Activated CD8-positive, alpha-beta T cell treated with anti-CD3 and anti-CD28 coated beads, Interleukin-2, amount 10 ng/mL, durations not matched to agents 7 days and 5 days (primary cell): ENCODE measurements around the gene SPATC1L. TPM values are rescaled to one million over a fixed set of nuclear protein-coding genes. Genes with fewer than 3 reads are reported as not detected.
"Not testable (repeated sequence)": the region's sequence is repeated elsewhere in the genome, so short reads cannot be mapped to it uniquely, and the experiment has no call there.

Experiments
- ATAC-seq: fragments of 150-1000 bp; cut with Tn5 transposase; one replicate; pipeline ENCODE4 v1.10.0; 2021; ENCODE audit warnings: moderate library complexity
- CTCF ChIA-PET: fragments of 350-600 bp; sonication (Branson Sonifier 250); formaldehyde crosslinking; loops from one replicate; lab custom pipeline; 2021; ENCODE audit warnings: antibody characterized with exemption; lab: Charles Lee
- POLR2A ChIA-PET: fragments of 350-600 bp; sonication (Branson Sonifier 250); formaldehyde crosslinking; loops from one replicate; lab custom pipeline; 2021; ENCODE audit warnings: antibody characterized with exemption; lab: Charles Lee
- DNase-seq: peaks from one replicate; pipeline ENCODE4 v3.0.0-alpha.2; 2020
- H3K27ac Mint-ChIP-seq: one replicate; pipeline ENCODE4 v1.8.0; 2021; ENCODE audit warnings: mild to moderate bottlenecking, mixed read lengths
- H3K27me3 Mint-ChIP-seq: one replicate; pipeline ENCODE4 v1.8.0; 2021; ENCODE audit warnings: low read depth, mixed read lengths
- H3K36me3 Mint-ChIP-seq: one replicate; pipeline ENCODE4 v1.8.0; 2021; ENCODE audit warnings: low read depth, mixed read lengths
- H3K4me1 Mint-ChIP-seq: one replicate; pipeline ENCODE4 v1.8.0; 2021; ENCODE audit warnings: low read depth, mixed read lengths
- H3K4me3 Mint-ChIP-seq: one replicate; pipeline ENCODE4 v1.8.0; 2021; ENCODE audit warnings: mild to moderate bottlenecking, mixed read lengths
- H3K9me3 Mint-ChIP-seq: one replicate; pipeline ENCODE4 v1.8.0; 2022; ENCODE audit warnings: mixed read lengths; ENCODE audit not compliant: insufficient read depth
- total RNA-seq, 2 experiments: library from RNA; stranded (reverse); gene quantifications; one replicate each; pipeline ENCODE4 v1.2.3, GENCODE V29; 2021

SPATC1L gene
- total RNA-seq, 2 experiments from 2014 or later: 14.4 to 17.5 TPM

- ChIA-PET CTCF (no interaction called here), POLR2A (no interaction called here)
- Mint-ChIP-seq H3K36me3 (no peaks in the 10 kb centered on the region), H3K4me1 (peaks cover 21% of the 10 kb centered on the region), H3K9me3 (no peaks in the 10 kb centered on the region), H3K27ac (no peak overlapping the region), H3K4me3 (no peak overlapping the region), H3K27me3 (no peaks in the 10 kb centered on the region)
- DNase-seq (no peak), ATAC-seq (no peak)
Measured at GRCh38 chr21:46145840-46146691, 38.2 kb downstream of the SPATC1L start.

DNA sequence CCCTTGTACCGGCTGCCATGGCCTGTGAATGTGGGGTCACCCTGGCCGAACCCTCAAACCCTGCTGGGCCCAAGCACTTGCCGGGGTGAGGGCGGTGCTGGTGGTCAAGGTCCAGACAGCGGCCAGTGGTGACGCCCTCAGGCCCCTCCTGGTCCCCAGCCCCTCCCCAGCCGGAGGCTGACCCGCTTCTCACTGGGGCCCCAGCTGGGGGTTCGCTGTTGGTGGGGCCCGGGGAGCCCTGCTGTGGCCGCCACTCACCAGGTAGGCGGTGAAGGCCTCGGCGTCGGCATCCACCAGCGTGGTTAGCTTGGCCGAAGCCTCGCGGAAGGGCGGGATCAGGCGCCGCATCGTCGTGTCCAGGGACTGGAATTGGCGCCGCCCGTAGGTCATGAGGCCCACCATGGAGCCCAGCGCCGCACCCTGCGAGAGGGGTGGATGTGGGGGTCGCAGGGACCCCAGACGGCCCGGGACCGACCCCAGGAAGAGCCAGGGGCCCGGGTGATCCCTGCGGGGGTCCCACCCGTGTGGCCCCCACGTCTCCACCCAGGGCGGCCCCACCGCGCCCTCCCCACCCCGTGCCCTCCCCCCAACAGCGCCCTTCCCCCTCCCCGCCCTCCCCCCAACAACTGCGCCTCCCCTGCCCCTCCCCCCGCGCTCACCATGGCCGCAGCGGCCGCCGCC, 39.0 kb downstream of the SPATC1L start:
- DNase-seq (no peak), ATAC-seq (no peak)
- Mint-ChIP-seq H3K27me3 (no peaks in the 10 kb centered on the region), H3K9me3 (no peaks in the 10 kb centered on the region), H3K36me3 (no peaks in the 10 kb centered on the region), H3K4me1 (peaks cover 21% of the 10 kb centered on the region), H3K4me3 (no peak overlapping the region), H3K27ac (no peak overlapping the region)
- POLR2A ChIA-PET: interaction anchor here (0.6 kb wide), 1 partner anchor 187 kb away, joined by 3 read pairs; no protein-coding TSS in a partner anchor
- CTCF ChIA-PET: interaction anchor here (1.0 kb wide), 1 partner anchor 8 kb away, joined by 3 read pairs; no protein-coding TSS in a partner anchor

- Mint-ChIP-seq H3K27ac (peak overlapping the region; percentile 65), H3K4me3 (no peak overlapping the region), H3K4me1 (peaks cover 21% of the 10 kb centered on the region), H3K9me3 (no peaks in the 10 kb centered on the region), H3K36me3 (no peaks in the 10 kb centered on the region), H3K27me3 (no peaks in the 10 kb centered on the region)
- DNase-seq (no peak), ATAC-seq (no peak)
- ChIA-PET POLR2A (interaction anchor here (0.6 to 1.4 kb wide), 2 partner anchors 173 to 186 kb away, joined by 3 to 4 read pairs; no protein-coding TSS in a partner anchor), CTCF (interaction anchor here (0.8 to 2.6 kb wide), 19 partner anchors 8 to 356 kb away, joined by 3 to 49 read pairs (median 4); partner anchors contain the start of genes MCM3AP and YBEY)
Measured at GRCh38 chr21:46144464-46145070, 39.7 kb downstream of the SPATC1L start.

GRCh38 chr21:46142582-46143473, 41.4 kb downstream of the SPATC1L start:
- H3K27ac Mint-ChIP-seq: peak overlapping the region; percentile 25

GRCh38 chr21:46141767-46142581, 42.3 kb downstream of the SPATC1L start:
- DNase-seq (no peak), ATAC-seq (no peak)
- Mint-ChIP-seq H3K36me3 (no peaks in the 10 kb centered on the region), H3K27ac (no peak overlapping the region), H3K27me3 (no peaks in the 10 kb centered on the region), H3K9me3 (no peaks in the 10 kb centered on the region), H3K4me1 (peaks cover 21% of the 10 kb centered on the region), H3K4me3 (no peak overlapping the region)
- CTCF ChIA-PET: interaction anchor here (2.1 to 2.6 kb wide), 4 partner anchors 11 to 170 kb away, joined by 11 to 49 read pairs (median 17); partner anchors contain the start of genes MCM3AP and YBEY
- POLR2A ChIA-PET: interaction anchor here (0.6 kb wide), 1 partner anchor 120 kb away, joined by 3 read pairs; no protein-coding TSS in a partner anchor

More at GRCh38 chr21:46142582-46143473, 41.4 kb downstream of the SPATC1L start:
- Mint-ChIP-seq H3K36me3 (no peaks in the 10 kb centered on the region), H3K27me3 (no peaks in the 10 kb centered on the region), H3K4me1 (peaks cover 21% of the 10 kb centered on the region), H3K4me3 (no peak overlapping the region), H3K9me3 (no peaks in the 10 kb centered on the region)
- DNase-seq: no peak
- CTCF ChIA-PET: interaction anchor here (0.5 to 2.6 kb wide), 28 partner anchors 11 to 358 kb away, joined by 3 to 49 read pairs (median 4); partner anchors contain the start of genes MCM3AP and YBEY
- POLR2A ChIA-PET: interaction anchor here (0.6 to 1.4 kb wide), 6 partner anchors 86 to 417 kb away, joined by 3 to 5 read pairs (median 4); no protein-coding TSS in a partner anchor
- ATAC-seq: no peak

- DNase-seq, H3K4me3 Mint-ChIP-seq, POLR2A ChIA-PET, ATAC-seq, H3K27me3 Mint-ChIP-seq, H3K27ac Mint-ChIP-seq, CTCF ChIA-PET, H3K9me3 Mint-ChIP-seq, H3K36me3 Mint-ChIP-seq: not testable (repeated sequence)
- H3K4me1 Mint-ChIP-seq: peaks cover 19% of the 10 kb centered on the region
Measured at GRCh38 chr21:46140352-46141003, 43.8 kb downstream of the SPATC1L start.

GRCh38 chr21:46139686-46140085, 44.6 kb downstream of the SPATC1L start:
- no peaks in the 10 kb centered on the region for H3K27me3 Mint-ChIP-seq
- POLR2A ChIA-PET: no interaction called here
- no peak for ATAC-seq
- H3K4me1 Mint-ChIP-seq: peaks cover 17% of the 10 kb centered on the region
- no peak overlapping the region for H3K27ac Mint-ChIP-seq
- H3K4me3 Mint-ChIP-seq: no peak overlapping the region
- CTCF ChIA-PET: no interaction called here
- no peaks in the 10 kb centered on the region for H3K9me3 Mint-ChIP-seq
- no peaks in the 10 kb centered on the region for H3K36me3 Mint-ChIP-seq
- DNase-seq: no peak

DNA sequence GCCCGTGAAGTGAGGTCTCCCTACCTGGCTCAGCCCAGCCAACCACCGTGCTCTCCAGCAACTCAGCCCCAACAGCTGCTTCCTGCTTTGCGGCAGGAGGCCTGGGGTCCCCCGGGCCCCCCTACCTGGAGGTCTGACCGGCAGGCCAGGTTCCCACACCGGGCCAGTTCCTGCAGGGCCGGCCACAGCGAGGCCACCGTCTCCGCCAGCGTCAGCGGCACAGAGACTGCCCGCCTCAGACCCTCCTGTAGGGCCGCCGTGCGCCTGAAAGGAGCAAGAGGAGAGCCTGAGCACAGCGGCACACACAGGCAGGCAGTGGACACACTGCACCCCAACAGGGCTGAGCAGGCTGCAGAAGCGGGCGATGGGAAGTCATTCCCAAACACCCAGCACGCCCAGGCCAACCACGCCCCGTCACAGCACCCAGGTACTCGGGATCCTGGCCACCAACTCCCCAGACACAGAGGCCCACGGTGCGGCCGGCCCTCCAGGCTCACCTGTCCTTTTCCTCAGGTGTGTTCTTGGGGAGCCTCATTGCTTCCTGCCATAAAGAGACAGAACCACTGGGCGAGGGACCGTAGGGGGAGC, 45.8 kb downstream of the SPATC1L start:
- H3K36me3 Mint-ChIP-seq: no peaks in the 10 kb centered on the region
- H3K27ac Mint-ChIP-seq: no peak overlapping the region
- DNase-seq: no peak
- H3K27me3 Mint-ChIP-seq: no peaks in the 10 kb centered on the region
- H3K4me1 Mint-ChIP-seq: peaks cover 8% of the 10 kb centered on the region
- no peak for ATAC-seq
- no peaks in the 10 kb centered on the region for H3K9me3 Mint-ChIP-seq
- no peak overlapping the region for H3K4me3 Mint-ChIP-seq
- ChIA-PET POLR2A (no interaction called here), CTCF (no interaction called here)

DNA sequence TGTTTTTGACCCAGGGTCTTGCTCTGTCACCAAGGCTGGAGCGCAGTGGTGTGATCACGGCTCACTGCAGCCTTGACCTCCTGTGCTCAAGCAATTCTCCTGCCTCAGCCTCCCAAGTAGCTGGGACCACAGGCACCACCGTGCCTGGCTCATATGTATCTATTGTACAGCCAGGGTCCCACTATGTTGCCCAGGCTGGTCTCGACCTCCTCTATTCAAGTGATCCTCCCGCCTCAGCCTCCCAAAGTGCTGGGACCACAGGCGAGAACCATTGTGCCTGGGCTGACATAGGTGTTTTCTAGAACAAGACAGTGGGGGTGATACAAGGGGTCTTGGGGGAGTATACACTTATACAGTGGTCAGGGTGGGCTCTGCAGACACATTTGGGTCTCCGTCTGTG, 46.4 kb downstream of the SPATC1L start:
- Mint-ChIP-seq H3K27me3 (no peaks in the 10 kb centered on the region), H3K4me3 (no peak overlapping the region), H3K9me3 (no peaks in the 10 kb centered on the region), H3K4me1 (peaks cover 5% of the 10 kb centered on the region), H3K36me3 (no peaks in the 10 kb centered on the region), H3K27ac (no peak overlapping the region)
- ATAC-seq: no peak
- POLR2A ChIA-PET: no interaction called here
- DNase-seq: no peak
- CTCF ChIA-PET: no interaction called here
